ENCODE measurements around the gene TMEM184A.
"Not testable (repeated sequence)": the region's sequence is repeated elsewhere in the genome, so short reads cannot be mapped to it uniquely, and the experiment has no call there.

TMEM184A gene

DNA sequence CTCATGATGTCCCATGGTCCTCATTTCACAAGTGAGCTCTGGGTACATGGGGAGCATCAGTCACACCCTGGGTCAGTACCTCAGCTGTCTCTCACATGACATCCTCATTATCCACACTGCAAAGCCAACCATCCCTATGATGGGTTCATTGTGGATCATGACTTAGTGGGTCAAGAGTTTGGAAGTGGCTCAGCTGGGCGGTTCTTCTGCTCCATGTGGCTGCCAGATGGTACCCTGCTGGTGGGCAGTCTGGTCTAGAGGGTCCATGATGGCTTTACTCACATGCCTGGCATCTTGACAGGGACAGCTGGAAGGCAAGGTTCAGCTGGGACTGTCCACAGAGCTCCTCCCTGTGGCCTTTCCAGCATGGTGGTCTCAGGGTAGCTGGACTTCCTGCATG is 33.0 kb upstream of the TMEM184A start:
- no peak for DNase-seq

- DNase-seq, result no peak
Observed at GRCh38 chr7:1587738-1588137, 31.7 kb upstream of the TMEM184A start.

DNA sequence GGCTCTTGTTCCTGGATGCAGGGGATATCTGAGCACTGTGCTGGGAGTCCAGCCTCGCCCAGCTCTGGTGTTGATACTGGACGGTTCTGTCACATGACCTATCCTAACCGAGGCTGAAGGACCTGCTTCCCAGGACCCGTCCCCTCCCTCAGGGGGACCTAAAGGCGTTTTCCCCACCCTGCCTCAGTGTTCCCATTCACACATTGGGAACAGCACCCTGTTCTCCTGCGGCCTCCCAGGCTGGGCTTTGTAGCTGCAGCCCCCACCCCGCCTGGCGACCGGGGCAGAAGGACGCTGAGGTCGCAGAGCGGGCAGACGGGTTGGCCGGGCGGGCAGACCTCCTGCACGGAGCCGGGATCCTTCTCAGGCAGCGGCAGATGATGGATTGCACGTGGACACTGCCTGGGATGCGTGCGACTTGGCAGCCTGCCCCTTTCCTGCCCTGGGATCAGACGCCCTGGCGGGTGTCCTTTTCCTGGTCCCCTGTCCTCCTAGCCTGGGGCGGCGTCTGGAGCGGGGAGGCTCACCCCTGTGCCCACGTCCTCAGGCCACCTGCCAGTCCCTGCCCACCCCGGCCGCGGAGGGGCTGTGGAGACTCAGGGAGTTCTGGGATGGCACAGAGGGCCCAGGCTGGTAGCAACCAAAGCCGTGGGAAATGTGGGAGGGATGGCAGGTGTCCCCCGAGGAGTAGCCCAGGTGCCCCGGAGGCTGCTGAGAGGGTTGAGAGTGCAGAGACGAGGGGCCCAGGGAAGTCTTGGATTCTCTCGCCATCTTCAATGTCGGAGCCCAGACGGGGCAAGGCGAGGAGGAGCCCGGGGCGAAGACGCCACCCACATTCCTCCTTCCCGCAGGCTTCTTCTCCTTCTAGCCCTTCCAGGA is 31.1 kb upstream of the TMEM184A start:
- DNase-seq, result no peak

DNA sequence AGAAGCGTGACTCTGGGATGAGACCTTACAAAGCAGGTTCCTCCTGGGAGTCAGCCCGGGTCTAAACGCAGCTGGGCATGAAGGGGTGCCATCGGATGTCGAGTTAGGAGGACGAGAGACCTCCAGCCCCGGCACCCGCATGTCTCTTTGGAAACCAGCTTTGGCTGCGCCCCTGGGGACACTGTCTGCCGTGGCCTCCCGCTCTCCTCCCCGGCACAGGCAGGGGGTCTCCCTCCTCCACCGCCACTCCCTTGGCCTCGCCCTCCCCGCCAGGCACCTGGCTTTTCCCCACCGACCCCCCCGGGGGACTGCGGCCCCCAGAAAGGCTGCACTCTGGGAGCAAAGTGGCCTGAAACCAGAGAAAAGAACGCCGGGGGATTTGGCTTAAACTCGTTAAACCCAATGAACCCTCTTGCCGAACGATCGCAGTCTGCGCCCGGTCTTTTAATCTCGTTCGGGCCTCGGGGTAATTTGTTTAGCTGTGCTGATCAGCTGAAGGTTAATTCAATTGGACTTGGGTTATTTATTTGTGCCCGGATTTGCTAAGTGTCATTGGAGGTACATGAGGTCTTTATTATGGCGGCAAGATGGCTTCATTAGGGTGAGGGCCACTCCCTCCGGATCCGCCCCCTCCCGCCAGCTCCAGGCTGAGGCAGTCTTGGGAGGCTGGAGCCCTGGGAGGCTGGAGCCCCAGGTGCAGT is 30.3 kb upstream of the TMEM184A start:
- DNase-seq, result no peak

- no peak for DNase-seq
Observed at GRCh38 chr7:1585142-1585981, 29.4 kb upstream of the TMEM184A start.

GRCh38 chr7:1584700-1585099 is 28.7 kb upstream of the TMEM184A start:
- no peak for DNase-seq

DNA sequence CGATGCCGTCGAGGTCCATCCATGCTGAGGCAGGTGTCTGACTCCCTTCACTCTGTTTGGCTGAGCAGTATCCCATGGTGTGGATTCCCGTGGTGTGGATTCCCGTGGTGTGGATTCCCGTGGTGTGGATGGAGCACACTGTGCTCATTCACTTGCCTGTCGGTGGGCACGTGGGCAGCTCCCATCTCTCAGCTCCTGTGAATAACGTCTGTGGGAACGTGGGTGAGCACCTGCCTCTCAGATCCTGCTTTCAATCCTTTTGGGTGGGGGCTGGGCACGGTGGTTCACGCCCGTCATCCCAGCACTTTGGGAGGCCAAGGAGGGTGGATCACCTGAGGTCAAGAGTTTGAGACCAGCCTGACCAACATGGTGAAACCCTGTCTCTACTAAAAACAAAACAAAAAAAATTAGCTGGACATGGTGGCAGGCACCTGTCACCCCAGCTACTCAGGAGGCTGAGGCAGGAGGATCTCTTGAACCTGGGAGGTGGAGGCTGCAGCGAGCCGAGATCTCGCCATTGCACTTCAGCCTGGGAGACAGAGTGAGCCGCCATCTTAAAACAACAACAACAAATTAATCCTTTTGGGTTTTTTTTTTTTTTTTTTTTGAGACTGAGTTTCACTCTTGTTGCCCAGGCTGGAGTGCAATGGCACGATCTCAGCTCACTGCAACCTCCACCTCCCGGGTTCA is 27.4 kb upstream of the TMEM184A start:
- not testable (repeated sequence) for DNase-seq

GRCh38 chr7:1580422-1581030 is 24.5 kb upstream of the TMEM184A start:
- DNase-seq, result no peak

DNA sequence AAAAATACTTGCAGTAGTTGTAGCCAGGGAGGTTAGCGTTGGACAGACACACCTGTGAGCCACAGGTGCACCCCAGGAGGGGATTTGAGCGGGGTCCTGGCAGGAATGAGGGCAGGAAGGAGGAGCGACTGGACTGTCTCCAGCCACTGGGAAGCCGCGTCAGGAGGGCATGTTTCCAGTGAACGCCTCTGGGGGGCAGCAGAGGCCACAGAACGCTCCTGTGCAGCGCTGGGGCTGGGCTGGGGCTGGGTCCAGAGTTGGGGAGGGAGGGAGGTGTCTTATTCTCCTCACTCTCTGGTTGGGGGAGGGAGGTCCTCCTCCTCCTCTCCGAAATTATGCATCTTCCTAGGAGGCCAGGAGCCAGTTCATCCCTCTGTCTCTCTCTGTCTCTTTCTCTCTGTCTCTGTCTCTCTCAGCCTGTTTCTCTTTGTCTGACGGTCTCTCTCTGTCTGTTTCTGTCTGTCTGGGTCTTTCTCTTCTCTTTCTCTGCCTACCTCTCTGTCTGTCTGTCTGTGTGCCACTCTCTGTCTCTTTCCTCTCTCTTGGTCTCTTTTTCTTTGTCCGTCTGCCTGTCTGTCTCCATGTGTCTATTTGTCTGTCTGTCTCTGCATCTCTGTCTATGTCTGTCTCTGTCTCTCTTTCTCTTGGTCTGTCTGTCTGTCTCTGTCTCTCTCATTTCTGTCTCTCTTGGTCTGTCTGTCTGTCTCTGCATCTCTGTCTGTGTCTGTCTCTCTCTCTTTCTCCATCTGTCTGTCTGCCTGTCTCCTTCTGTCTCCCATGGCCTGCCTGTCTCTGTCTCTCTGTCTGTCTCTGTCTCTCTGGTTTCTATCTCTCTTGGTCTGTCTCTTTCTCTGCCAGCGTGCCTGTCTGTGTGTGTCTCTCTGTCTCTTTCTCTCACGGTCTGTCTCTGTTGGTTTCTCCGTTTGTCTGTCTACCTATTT is 23.7 kb upstream of the TMEM184A start:
- peak; percentile 72 for DNase-seq

DNA sequence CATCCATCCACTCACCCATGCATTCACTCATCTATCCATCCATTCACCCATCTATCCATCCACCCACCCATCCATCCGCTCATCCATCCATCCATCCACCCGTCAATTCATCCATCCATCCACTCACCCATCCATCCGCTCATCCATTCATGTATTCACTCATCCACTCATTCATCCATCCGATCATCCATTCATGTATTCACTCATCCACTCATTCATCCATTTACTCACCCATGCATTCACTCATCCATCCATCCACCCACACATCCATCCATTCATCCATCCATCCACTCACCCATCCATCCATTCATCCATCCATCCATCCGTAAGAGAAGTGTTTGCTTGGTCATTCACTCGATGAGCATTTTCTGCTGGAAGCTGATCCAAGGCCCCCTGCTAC is 22.5 kb upstream of the TMEM184A start:
- no peak for DNase-seq

DNA sequence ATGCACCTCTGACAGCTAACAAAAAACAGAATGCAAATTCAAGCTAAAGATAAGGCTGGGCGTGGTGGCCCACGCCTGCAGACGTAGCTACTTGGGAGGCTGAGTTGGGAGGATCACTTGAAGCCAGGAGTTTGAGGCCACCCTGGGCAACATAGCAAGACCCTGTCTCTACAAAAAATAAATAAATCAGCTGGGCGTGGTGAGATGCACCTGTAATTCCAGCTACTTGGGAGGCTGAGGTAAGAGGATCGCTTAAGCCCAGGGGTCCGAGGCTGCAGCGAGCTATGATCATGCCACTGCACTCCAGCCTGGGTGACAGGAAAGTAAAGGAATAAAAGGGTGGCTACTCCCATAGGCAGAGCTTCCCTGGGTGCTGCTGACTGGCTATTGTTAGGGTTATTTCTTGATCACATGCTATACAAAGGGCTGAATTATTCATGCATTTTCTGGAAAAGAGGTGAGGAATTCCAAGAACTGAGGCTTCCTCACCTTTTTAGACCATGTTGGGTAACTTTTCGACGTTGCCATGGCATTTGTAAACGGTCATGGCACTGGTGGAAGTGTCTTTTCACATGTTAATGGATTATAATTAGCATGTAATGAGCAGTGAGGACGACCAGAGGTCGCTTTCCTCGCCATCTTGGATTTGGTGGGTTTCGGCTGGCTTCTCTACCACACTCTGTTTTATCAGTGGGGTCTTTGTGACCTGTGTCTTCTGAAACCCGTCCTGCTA is 20.7 kb upstream of the TMEM184A start:
- DNase-seq, result no peak

DNA sequence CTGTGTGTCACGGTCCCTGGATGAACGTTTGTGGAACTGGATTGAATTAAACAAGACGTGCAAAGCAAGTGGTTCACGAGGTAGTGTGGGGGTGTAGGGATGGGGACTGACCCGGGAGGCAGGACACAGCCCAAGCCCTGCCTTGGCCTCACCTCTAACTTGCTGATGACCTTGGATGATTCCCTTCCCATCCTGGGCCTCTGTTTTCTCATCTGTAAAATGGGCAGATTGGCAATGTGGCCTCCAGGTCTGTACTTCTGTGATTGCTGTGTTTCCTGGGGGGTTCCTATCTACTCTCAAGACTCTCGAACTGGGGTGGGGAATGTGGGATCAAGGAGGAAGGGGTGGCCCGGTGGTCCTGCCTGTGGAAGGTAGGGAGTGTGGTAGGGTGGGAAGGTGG is 19.8 kb upstream of the TMEM184A start:
- no peak for DNase-seq

- no peak for DNase-seq
Observed at GRCh38 chr7:1572111-1572822, 16.3 kb upstream of the TMEM184A start.

DNA sequence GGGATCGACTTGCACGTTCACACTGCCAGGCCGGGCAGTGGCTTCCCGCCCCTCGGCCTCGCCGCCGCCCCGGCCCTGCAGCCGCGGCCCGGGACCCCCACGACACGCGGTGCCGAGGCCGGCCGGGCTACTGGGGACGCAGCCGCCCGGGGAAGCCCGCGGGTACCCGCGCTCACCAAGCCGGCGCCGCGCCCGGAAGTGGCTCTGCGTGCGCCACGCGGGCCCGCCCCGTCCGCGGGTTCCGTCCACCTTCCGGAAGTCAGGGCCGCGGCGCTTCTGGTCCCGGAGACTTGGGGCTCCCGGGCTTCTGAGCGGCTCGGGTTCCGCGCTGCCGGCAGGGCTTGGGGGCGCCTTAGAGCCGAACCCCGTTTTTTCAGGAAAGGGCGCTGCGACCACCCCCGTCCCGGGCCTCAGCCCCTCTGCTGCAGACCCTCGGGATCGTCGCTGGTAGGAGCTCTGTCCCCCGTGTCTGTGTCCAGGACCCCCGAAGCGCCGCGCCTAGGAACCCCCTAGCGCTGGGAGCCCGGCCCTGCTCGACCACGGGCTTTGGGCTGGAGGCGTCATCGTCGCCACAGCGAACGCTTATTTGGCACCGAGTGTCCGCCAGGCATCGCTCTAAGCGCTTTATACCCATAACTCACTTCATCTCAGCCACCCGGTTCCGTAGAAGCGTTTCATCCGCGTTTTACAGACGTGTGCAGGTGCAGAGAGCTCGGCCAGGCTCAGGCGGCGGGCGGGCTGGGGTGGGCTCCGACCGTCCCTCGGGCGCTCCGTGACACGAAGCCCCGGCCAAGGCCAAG is 14.0 kb upstream of the TMEM184A start, which contains the start of gene PSMG3:
Gene PSMG3 (minus strand): TSS at position 200 of the 800 bp plus-strand sequence. CDS start 693 bp downstream, outside the sequence.
- DNase-seq, result peak; percentile 95

GRCh38 chr7:1569440-1569832 is 13.4 kb upstream of the TMEM184A start:
- DNase-seq, result no peak

DNA sequence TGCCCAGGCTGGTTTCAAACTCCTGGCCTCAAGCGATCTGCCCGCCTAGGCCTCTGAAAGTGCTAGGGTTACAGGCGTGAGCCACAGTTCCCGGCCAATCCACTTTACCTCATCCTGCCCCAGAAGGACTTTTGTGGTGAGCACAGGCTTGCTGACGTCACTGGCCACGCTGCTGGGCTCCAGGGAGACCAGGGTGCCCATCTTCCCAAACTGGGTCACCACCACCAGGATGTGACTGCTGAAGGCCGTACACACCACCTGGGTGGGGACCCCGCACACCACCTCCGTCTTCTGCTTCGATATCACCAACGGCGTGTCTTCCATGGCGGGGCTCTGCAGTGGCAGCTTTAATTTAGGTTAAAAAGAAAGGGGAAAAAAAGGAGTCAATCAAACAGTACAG is 13.0 kb upstream of the TMEM184A start:
- DNase-seq, result peak; percentile 68

DNA sequence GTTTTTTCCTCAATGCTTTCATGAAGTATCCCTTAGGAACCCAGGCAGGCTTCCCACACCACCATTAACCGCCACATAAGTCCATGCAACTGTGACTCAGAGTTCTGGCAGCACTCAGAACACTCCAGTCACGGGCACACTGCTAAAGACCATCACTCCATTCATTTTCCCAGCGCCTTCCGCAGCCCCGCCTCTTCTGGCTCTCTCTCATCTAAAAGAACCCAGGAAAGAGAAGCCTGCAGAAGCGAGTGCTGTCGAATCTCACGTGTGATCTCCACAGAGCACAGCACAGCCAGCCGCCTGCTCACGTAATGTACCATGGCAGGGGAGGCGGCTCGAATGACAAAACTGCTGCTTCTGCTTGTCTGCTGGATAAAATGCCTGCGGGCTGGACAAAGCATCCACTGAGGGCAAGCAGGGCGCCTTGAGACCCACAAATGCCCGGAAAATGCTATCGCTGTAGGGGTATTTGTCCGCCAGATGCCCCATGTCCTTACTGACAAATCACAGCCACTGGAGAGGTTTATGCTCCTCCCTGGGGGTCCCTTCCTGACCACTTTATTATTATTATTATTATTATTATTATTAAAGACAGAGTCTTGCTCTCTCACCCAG is 12.0 kb upstream of the TMEM184A start:
- no peak for DNase-seq

Data from activated CD4-positive, alpha-beta T cell treated with anti-CD3 and anti-CD28 coated beads, Interleukin-10, Interleukin-2, amounts not matched to agents 100 ng/mL and 50 ng/mL, durations not matched to agents 16 hours and 8 hours (primary cell).